Amniotic epithelial cell (primary cell): ENCODE data around the gene DYRK1A.
A peak's percentile ranks its signal among the peaks of the same experiment; 100 is the strongest.
"Not testable (repeated sequence)": the region's sequence is repeated elsewhere in the genome, so short reads cannot be mapped to it uniquely, and the experiment has no call there.

Experiments used
- DNase-seq: peaks from one replicate; pipeline ENCODE4 v3.0.0-alpha.2; 2010; ENCODE audit warnings: low read depth

The DYRK1A gene

DNA sequence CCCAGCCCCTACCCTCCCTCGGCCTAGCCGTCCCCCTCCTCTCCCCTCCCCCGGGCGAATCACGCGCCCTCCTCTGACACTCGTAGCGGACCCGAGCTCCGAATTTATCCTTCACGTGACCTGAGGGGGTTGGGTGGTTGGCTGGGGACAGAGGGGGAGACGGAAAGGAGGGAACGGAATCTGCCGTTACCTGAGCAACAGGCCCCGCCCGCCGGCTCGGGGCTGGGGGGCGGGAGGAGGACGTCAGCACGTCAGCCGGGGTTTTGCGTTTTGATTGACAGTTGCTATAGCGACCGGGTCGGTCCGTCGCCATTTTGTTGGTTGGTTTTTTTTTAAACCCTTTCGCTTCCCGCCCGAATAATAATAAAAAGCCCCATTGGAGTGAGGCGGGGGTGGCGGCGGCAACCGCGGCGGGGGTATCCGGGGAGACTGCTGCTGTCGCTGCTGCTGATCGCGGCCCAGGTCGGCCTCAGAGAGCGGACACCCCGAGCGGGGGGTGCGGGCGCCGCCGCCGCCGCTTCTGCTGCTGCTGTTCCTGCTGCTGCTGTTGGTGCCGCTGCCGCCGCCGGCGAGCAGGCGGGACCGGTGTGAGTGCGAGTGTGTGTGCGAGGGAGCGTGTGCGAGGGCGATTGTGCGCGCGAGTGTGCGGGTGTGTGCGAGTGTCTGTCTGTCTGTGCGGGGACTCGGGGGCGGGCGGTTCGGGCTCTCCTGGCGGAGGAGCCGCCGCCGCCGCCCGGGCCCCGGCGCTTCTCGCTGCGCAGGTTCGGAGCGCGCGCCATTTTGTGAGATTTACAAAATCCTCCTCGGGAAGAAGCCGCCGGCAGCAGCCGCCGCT is at the start of gene DYRK1A:
TSS of gene DYRK1A (plus strand) at position 292 of the 835 bp plus-strand sequence. CDS start 53,602 bp downstream, outside the sequence.
- DNase-seq = peak; percentile 99

DNA sequence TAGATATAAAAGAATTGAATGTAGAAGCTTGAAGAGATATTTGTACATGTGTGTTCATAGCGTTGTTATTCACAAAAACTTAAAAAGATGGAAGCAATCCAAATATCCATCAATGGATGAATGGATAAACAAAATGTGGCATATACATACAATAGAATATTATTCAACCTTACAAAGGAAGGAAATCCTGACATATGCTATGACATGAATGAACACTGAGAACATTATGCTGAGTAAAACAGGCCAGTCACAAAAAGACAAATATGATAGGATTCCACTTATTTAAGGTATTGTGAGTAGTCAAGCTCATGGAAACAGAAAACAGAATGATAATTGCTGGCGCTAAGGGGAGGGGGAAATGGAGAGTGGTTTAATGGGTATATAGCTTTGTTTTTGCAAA is 47.0 kb upstream of the DYRK1A start:
- DNase-seq = no peak

DNA sequence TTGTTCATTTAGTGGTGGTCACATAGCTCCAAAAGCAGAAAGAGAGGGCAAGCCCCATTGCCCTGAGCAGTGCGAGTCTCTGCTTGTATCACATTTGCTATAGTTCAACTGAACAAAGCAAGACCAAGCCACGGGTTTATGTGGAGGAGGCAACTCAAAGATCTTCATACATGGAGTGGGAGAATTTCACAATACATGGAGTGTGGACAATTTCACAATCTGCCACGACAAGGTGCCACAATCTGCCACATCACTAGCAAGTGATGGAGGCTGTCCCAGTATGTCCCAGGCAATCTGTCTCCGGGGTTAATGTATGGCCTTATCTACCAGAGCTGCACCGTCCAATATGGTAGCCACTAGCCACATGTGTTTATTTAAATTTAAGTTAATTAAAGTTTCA is 44.5 kb upstream of the DYRK1A start:
- DNase-seq = no peak

DNA sequence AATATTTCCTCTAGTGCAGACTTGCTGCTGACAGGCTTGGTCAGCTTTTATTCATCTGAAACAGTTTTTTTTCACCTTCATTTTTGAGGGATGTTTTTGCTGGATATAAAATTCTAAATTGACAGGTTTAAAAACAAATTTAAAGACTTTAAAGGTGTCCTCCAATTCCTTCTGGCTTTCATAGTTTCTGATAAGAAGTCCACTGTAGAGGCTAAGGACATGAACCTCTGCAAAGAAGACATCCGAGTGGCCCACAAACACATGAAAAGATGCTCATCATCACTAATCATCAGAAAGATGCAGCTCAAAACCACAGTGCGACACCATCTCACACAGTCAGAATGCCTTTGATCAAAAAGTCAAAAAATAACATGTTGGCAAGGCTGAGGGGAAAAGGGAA is 42.0 kb upstream of the DYRK1A start:
- no peak for DNase-seq

DNA sequence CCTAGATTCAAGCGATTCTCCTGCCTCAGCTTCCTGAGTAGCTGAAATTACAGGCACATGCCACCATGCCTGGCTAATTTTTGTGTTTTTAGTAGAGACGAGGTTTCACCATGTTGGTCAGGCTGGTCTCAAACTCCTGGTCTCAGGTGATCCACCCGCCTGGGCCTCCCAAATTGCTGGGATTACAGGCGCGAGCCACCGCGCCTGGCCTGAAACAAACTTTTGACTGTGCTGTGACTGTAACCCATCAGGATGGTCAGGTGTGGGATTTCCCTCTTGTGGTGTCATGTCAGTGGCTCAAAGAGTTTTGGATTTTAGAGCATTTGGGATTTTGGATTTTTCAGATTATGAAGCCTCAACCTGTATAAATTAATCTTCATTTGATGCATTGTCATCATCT is 38.4 kb upstream of the DYRK1A start:
- DNase-seq = not testable (repeated sequence)

DNA sequence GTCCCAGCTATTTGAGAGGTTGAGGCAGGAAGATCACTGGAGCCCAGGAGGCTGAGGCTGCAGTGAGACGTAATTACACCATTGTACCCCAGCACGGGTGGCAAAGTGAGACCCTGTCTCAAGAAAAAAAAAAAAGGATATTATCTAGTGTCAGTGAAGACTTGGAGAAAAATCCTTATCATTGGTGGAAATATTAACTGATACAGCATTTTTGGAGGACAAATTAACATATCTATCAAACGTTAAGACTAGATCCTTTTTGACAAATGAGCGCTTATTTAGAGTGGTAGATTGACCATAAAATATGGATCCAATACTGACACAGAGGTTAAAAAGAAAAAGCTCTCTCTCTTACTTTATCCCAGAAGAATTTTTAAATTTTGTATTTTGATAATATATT is 35.2 kb upstream of the DYRK1A start:
- DNase-seq = no peak

DNA sequence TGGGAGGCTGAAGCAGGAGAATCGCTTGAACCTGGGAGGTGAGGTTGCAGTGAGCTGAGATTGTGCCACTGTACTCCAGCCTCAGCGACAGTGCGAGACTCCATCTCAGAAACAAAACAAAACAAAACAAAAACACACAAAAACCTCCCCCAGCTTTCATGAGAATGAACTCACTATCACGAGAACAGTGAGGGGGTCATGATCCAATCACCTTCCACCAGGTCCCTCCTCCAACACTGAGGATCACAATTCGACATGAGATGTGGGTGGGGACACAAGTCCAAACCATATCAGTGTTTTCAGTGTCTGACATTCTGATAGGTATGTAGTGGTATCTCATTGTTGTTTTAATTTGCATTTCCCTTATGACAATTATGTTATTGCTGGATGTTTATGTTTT is 31.5 kb upstream of the DYRK1A start:
- no peak for DNase-seq

DNA sequence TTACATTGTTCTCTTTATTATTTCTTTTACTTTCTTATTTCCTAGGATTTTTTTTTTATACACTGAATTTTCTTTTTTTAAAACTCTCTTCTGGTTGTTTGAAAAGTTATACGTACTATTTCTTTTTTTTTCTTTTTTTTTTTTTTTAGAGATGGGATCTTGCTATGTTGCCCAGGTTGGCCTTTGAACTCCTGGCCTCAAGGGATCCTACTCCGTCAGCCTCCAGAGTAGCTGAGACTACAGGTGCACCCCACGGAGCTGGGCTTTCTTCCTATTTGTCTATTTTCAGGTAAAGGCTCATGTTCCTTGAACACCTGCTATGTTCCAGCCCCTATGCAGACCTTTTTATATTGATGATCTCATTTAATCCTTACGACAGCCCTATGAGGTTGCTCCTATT is 29.4 kb upstream of the DYRK1A start:
- DNase-seq = no peak

DNA sequence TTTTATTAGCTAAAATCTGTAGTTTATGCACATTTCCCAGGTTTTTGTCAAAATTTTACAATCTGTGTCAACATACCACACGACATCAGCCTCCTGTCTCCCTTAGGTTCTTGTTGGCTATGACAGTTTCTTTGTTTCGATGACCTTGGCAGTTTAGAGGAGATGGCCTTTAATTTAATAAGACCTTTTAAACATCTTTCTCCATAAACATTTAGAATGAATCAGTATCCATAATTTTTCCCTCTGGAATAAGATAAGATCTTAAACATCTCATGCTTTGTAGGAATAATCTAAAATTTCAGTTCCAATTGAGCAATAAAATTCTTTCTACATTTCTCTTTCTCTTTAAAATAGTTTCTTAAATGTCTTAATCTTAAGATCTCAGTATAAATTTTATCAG is 28.7 kb upstream of the DYRK1A start:
- no peak for DNase-seq

DNA sequence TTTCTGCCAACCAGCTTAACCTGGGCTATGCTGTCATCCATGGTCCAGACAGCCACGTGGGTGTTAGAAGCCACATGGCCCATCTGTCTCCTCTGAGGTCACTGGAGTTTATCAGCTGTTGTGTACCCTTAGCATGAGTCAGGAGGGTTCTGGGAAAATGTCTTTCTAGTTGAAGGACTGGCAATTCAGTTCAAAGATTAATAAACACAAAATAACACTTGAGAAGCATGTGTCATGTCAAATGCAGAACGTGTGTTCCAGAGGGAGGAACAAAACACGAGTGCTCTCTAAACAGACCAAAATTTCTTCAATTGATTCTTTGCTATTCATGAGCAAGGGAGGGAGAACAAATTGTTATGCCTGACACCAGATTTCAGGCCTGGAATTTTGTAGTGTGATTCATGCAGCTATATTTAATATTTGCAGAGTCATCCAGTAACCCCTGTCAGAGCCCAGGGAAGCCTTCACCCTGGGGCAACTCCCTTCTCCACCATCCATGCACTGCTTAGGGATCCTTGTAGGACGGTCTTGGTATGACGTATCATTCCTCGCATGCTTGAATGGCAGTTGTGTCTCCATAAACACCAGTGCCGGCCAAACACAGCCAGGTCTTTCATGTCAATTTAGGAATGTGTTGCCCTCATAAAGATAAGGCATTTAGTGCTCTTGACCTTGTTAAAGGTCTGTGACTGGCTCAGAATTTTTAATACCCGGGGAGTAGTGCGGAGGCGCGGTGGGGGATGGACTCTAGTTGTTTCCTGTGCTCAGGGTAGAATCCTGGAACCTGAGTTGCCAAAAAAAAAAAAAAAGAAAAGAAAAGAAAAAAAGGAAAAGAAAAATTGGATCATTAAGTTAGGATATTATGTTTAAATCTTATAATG is 27.7 kb upstream of the DYRK1A start:
- DNase-seq = peak; percentile 98

DNA sequence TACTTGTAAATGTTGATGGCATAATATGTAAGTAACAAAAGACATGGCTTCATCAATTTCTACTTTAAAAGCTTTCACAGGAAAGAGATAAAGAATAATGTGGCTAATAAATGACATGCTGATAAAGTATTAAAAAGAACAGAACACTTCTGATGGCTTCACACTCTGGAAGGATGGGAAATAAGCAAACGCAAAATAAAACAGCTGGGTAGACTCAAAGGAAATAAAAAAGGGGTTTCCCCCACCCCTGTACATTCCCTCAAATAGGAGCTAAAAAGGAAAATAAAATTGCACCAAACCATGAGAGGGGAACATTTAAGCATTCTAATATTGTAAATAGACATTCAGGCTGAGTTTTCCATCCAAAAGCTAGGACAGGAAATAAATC is 27.0 kb upstream of the DYRK1A start:
- DNase-seq = peak; percentile 25

DNA sequence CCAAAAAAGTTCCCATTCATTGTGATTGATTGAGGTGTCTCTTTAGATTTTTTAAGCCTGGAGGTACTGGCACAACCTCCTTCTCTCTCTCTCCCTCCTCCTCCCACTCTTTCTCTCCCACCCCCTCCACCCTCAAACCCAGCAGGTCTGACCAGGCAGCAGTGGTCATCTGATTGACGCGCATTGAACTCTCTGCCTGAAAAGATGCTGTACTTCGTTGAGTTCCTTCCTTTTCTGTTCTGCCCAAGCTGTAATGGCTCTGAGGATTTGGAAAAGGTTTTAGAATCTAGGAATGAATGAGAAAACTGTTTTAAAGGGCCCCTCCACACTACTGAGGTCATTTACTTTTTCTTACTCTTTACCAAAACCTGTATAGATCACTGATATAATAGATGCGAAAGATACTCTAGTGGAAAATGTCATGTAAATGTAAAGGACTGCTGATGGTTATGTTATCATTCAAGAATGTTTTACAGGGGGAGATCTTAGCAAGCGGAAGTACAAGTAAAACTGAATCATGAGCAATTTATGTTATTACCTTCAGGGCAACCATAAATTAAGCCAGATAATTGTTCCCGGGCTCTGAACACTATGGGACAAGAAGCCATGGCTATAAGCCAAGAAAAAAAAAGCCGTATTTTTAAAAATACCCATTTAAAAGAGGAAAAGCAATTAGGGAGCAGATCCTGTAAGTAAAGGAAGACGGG is 25.2 kb upstream of the DYRK1A start:
- no peak for DNase-seq

DNA sequence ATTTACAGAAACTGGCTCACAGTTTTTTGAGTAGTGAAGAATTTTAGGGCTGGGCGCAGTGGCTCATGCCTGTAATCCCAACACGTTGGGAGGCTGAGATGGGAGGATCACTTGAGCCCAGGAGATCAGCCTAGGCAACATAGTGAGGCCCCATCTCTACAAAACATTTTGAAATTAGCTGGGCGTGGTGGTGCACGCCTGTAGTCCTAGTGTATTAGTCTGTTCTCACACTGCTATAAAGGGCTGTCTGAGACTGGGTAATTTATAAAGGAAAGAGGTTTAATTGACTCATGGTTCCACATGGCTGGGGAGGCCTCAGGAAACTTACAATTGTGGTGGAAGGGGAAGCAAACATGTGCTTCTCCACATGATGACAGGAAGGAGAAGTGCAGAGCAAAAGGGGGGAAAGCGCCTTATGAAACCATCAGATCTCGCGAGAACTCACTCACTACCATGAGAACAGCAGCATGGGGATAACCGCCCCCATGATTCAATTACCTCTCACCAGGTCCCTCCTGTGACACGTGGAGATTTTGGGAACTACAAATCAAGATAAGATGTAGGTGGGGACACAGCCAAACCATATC is 24.4 kb upstream of the DYRK1A start:
- DNase-seq = no peak

DNA sequence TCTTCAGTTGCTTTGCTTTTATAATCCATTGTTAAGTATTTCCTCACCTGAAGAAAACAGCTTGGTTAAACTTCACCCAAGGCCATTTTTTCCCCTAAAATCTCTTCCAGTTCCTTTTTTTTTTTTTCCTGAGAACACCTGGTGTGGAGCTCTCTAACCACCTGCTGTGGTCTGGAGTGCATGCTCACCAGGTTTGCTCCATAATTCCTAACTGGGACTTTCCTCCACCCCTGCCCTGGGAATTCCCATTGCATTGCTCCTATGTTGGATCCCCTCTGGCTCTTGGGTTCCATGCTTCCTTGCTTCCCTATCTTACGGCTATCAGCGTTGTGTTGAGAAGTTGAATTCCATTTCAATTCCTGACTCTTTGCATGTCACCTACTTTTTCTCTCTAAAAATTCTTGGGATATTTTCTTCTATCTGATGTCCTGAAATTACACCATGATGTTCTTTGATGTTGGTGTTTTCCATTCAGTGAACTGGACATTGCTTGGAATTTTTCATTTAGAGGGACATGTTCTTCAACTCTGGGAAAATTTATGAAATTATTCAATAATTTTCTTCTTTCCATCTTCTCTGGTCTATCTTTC is 19.6 kb upstream of the DYRK1A start:
- no peak for DNase-seq

DNA sequence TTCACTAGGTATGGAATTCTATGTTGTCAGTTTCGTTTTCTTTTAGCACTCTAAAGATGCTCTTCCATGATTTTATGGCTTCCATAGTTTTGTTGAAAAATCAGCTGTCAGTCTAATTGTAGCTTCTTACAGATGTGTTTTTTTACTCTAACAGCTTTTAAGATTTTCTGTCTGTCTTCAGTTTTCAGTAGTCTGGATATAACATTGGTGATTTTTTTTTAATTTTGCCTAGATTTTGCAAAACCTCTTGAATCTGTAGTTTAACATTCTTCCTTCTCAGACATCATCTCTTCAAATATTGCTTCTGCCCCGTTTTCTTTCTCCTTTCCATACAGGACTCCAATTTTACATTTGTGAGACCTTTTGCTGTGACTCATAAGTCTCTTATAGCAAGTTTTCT is 17.9 kb upstream of the DYRK1A start:
- no peak for DNase-seq

DNA sequence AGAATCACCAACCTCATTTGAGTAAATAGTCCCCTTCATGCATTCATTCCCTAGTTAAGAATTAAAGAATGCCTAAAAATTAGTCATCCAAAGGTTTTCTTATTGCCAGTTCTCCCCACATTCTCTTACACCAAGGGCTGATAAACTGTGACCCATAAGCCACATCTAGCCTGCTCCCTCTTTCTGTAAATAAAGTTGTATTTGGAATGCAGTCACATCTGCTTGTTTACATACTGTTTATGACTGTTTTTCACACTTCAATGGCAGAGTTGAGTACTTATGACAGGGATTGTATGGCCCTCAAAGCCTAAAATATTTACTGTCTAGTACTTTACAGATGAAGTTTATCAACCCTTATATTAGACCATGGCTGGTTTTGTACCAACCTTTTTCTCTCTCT is 16.1 kb upstream of the DYRK1A start:
- no peak for DNase-seq

DNA sequence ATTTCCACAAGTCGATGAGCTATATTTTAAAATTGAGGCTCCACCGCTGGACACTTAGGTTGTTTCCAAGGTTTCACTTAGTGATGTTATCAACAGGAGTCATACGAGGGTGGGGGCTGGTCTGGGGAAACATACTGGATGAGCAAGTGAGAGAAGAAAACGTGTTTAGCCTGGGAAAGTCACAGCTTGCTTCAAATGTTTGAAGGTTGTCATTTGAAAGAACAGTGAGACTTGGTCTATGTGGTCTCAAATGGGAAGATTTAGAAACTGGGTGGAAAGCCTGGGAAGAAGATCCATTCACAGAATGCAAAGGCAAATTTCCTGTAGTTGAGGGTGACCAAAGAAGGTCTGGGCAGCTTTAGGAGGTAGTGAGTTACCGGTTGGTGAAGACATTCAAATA is 9.9 kb upstream of the DYRK1A start:
- no peak for DNase-seq

DNA sequence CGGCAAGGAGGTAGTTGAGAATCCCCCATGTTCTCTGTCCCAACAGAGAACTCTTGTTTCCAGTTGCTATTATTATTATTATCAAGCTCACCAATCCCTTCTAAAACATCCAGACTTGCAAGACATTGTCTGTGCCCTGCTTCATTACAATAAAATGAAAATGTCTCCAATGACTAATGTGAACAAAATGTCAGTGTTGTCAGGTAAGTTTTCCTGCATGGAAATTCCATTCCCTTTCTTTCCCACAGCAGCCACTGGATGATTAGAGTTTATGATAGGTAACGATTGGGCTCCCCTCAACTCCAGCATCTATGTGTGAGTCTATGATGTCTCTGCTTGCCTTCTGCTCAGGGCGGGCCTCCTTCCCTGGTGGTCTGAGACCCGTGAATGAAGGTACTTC is 8.9 kb upstream of the DYRK1A start:
- DNase-seq = no peak

DNA sequence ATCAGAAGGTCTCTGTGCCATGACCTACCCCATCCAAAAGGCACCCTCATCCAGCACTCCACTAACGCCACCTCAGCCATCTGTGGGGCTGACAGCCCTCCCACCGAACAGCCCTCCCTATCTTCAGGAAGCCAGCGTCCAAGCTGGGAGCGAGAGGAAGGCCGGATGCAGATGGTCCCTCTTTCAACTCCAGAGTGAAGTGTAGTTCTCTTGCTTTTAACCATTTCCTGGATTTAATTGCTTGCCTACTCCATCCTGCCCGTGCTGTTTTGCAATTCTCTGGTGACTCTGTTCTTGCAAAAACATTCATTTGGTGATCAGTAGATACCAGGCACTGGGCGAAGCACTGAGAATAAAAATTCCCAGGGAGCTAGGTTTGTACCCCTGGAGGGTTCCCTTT is 8.2 kb upstream of the DYRK1A start:
- DNase-seq = no peak

DNA sequence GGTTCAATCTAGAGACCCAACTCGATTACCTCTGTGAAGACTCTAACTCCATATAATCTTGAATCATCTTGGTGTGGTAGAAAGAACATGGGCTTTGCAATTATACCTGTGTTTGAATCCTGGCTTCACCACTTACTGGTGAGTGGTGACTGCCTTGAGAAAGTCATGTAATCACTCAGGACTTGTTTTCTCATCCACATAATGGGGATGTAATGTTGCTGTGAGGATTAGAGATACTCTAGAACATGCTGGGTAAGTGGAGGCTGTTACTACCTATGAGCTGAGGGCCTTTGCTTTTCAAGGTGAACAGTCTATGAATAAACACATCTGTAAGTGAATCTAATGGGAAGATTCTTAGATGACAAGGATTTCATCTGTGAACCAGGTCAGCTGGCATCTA is 2.6 kb upstream of the DYRK1A start:
- DNase-seq = no peak

DNA sequence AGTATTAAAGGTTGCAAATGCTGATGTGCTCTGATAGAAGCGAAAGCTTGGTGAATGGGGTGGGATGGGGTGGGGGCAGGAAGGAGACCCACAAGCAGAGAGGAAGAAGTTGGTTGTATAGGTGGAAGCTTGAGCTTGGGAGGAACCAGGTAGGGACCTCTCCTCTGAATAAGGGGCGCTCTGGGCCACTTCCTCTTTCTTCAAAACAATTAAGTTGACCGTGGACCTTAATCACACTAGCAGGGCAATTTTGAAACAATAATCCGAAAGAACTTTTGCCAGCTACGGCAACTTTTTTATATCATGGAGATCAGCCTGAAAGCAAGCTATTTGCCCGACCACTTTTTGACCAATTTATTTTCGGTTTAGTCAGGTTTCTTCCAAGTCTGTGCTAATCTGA is 1.9 kb upstream of the DYRK1A start:
- DNase-seq = no peak
